Measurements from ENCODE around the gene ACR.
"Not testable (repeated sequence)": the region's sequence is repeated elsewhere in the genome, so short reads cannot be mapped to it uniquely, and the experiment has no call there.

Gene ACR

GRCh38 chr22:50733521-50734342, 4.3 kb upstream of the ACR start:
- peak; percentile 37 for DNase-seq

- peak; percentile 37 for DNase-seq
Observed at GRCh38 chr22:50734343-50734771, 3.6 kb upstream of the ACR start.

GRCh38 chr22:50734986-50735738, 2.8 kb upstream of the ACR start:
- no peak for DNase-seq

GRCh38 chr22:50735739-50736030, 2.3 kb upstream of the ACR start:
- no peak for DNase-seq

- no peak for DNase-seq
Observed at GRCh38 chr22:50738649-50739227, 734 bp downstream of the ACR start.

- DNase-seq, result peak; percentile 33
Observed at GRCh38 chr22:50739279-50739691, 1.3 kb downstream of the ACR start.

GRCh38 chr22:50739894-50740293, 1.9 kb downstream of the ACR start:
- DNase-seq, result peak; percentile 36

- DNase-seq, result not testable (repeated sequence)
Observed at GRCh38 chr22:50740714-50741113, 2.7 kb downstream of the ACR start.

- DNase-seq, result not testable (repeated sequence)
Observed at GRCh38 chr22:50744424-50744823, 6.4 kb downstream of the ACR start.

- DNase-seq, result not testable (repeated sequence)
Observed at GRCh38 chr22:50747521-50747920, 9.5 kb downstream of the ACR start.

- DNase-seq, result not testable (repeated sequence)
Observed at GRCh38 chr22:50748630-50749029, 10.6 kb downstream of the ACR start.

GRCh38 chr22:50749302-50750074, 11.5 kb downstream of the ACR start:
- DNase-seq, result not testable (repeated sequence)

GRCh38 chr22:50755251-50755650, 17.2 kb downstream of the ACR start:
- DNase-seq, result not testable (repeated sequence)

GRCh38 chr22:50756406-50756805, 18.4 kb downstream of the ACR start:
- not testable (repeated sequence) for DNase-seq

GRCh38 chr22:50756949-50757491, 19.0 kb downstream of the ACR start:
- DNase-seq, result peak; percentile 73

- not testable (repeated sequence) for DNase-seq
Observed at GRCh38 chr22:50759597-50760341, 21.8 kb downstream of the ACR start.

GRCh38 chr22:50761829-50762228, 23.8 kb downstream of the ACR start:
- not testable (repeated sequence) for DNase-seq

GRCh38 chr22:50764288-50764687, 26.3 kb downstream of the ACR start:
- not testable (repeated sequence) for DNase-seq

- peak; percentile 55 for DNase-seq
Observed at GRCh38 chr22:50775132-50775531, 37.1 kb downstream of the ACR start.

- DNase-seq, result not testable (repeated sequence)
Observed at GRCh38 chr22:50777631-50778030, 39.6 kb downstream of the ACR start.

- not testable (repeated sequence) for DNase-seq
Observed at GRCh38 chr22:50780244-50780643, 42.2 kb downstream of the ACR start.

GRCh38 chr22:50782253-50782652, 44.2 kb downstream of the ACR start:
- not testable (repeated sequence) for DNase-seq

Measured in activated CD8-positive, alpha-beta memory T cell treated with anti-CD3 and anti-CD28 coated beads, Interleukin-2, amount 50 U/mL, for 48 hours (primary cell).